ENCODE measurements around the gene POC1A.
"Not testable (repeated sequence)": the region's sequence is repeated elsewhere in the genome, so short reads cannot be mapped to it uniquely, and the experiment has no call there.

The POC1A gene

GRCh38 chr3:52046186-52046901, 107.9 kb downstream of the POC1A start:
- DNase-seq (ENCODE audit: low read depth) = no peak

DNA sequence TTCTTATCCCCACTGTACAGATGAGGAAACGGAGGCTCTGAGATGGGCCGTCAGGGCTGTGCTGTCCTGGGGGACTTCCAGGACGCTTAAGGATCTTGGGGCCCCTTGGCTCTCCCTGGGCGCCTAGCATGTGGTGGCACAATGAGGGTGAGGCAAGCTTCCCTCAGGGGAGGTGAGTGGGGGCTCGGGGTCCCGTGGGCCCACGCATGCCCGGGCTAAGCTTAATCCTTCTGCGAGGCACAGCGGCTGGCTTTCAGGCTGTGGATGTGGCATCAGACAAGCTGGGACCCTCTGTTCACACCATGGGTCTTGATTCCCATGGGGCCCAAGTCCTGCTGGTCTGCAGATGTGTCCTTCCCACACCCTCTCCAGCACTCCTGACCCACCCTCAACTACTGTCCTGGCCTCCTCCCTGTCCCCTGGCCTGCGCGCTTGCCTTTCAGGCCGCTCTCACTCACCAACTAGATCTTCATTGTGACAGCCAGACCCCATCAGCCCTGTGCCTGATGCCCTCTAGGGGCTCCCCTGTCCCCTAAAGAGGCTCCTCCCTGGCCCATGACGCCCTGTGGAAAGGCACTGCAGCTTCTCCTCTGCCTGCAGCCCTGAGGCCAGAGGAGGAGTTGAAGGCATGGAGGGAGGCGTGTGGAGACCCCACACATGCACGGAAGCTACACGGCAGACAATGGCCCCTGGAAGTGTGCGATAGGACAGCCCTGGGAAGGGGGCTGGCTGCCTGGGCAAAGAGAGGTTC, 109.2 kb downstream of the POC1A start:
- no peak for DNase-seq (ENCODE audit: low read depth)

GRCh38 chr3:52043750-52044149, 110.5 kb downstream of the POC1A start:
- DNase-seq (ENCODE audit: low read depth) = no peak

DNA sequence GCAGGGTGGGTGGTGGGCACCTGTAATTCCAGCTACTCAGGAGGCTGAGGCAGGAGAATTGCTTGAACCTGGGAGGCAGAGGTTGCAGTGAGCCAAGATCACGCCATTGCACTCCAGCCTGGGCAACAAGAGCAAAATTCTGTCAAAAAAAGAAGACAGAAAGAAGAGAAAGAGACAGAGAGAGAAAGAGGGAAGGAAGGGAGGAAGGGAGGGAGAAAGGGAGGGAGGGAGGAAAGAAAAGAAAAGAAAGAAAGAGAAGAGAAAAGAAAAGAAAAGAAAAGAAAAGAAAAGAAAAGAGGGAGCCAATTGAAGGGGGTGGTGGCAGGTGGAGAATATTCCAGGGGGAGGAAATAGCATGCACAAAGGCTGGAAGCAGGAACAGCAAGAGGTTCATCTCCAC, 111.2 kb downstream of the POC1A start:
- DNase-seq (ENCODE audit: low read depth) = not testable (repeated sequence)

- DNase-seq (ENCODE audit: low read depth) = no peak
Observed at GRCh38 chr3:52041118-52041731, 113.0 kb downstream of the POC1A start.

DNA sequence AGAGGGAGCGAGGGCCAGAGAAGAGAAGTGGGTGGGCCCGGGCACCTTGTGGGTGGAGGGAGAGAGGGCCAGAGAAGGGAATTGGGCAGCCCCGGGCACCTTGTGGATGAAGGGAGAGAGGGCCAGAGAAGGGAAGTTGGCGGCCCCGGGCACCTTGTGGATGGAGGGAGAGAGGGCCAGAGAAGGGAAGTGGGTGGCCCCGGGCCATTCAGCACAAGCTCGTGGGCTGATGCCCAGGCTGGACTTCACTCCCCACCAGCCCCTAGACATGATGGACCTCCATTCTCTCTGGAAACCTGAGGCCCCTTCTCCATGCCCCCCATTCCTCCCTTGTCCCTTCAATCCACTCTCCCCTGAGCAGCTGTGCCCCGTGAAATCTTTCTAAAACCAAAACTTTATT, 113.6 kb downstream of the POC1A start:
- no peak for DNase-seq (ENCODE audit: low read depth)

GRCh38 chr3:52039846-52040245, 114.4 kb downstream of the POC1A start:
- no peak for DNase-seq (ENCODE audit: low read depth)

DNA sequence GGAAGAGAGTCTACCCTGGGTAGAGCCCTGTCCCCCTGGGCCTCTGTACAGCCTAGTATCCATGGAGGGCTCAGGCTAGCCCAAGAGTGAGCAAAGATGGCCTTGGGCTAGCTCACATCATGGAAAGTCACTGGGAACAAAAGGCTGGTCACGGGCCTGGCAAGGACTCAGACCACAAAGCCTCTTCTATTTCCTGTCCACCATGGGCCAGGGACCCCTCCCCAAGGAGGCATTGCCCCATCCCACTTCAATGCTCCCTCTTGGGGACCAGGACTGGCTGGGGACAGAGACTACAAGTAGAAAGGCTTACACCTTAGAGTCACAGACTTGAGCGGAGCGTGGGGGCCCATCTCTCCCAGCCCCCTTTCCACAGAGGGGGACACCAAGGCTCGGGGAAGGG, 114.8 kb downstream of the POC1A start:
- no peak for DNase-seq (ENCODE audit: low read depth)

GRCh38 chr3:52038227-52038626, 116.0 kb downstream of the POC1A start:
- no peak for DNase-seq (ENCODE audit: low read depth)

- DNase-seq (ENCODE audit: low read depth) = no peak
Observed at GRCh38 chr3:52037291-52037690, 116.9 kb downstream of the POC1A start.

DNA sequence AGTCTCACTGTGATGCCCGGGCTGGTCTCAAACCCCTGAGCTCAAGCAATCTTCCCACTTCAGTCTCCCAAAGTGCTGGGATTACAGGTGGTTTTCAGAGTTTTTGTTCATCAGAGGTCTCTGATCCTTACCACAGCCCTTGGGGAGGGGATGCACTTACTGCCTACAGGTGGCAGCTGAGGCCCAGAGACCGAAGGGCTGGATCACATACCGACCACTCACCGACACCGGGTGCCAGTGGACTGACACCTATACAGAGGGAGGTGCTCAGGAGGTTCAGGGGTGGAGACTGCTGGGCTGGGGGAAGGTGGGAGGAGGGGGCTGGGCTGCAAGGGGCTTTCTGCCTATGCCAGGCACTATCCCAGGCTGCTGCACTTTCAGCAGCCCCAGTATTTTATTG, 117.4 kb downstream of the POC1A start:
- DNase-seq (ENCODE audit: low read depth) = no peak

- DNase-seq (ENCODE audit: low read depth) = no peak
Observed at GRCh38 chr3:52036222-52036694, 118.0 kb downstream of the POC1A start.

GRCh38 chr3:52034651-52035050, 119.6 kb downstream of the POC1A start:
- DNase-seq (ENCODE audit: low read depth) = no peak

DNA sequence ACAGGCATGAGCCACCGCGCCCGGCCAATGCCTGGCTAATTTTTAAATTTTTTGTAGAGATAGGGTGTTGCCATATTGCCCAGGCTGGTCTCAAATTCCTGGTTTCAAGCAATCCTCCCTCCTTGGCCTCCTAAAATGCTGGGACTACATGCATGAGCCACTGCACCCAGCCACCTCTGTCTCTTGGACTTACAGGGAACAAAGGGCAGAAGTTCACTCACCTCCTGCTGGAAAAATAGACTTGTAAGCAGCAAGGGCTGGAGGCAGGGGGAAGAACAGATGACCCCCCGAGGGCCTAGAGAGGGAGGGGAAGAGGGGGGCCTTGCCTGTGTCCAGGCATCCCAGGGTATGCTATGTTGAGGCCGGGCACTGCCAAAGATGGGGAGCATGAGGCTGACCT, 120.0 kb downstream of the POC1A start:
- DNase-seq (ENCODE audit: low read depth) = no peak

- not testable (repeated sequence) for DNase-seq (ENCODE audit: low read depth)
Observed at GRCh38 chr3:52033748-52034147, 120.5 kb downstream of the POC1A start.

DNA sequence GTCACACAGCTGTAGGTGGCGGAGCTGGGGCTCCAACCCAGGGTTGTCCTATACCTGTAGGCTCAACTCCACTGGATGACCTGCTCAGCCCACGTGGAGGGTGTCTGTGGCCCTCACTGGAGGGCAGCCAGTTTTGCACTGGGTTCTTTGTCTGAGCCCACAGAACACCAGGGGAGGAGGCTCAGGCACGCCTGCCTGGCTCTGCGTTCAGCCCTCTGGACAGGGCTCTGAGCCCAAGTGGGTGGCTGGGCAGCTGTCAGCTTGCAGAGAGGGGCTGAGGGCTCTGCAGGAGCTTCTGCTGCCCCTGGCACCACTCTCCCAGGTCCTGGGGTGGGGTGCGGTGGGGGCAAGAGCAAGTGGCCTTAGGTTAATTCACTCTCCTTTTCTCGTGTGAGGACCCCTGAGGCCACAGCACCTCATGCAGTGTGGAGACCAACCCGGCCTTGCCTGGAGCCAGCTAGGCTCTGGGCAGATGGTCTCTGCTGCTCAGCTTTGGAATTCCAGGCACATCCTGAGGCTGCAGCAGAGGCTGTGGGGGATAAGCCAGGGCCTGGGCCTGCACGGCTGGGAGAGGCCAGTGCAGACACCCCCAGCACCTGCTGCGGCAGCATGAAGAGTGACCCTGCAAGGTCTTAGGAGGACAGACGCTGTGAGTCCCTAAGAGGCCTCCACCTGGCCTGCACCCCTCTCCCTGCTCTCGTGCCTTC, 121.4 kb downstream of the POC1A start:
- DNase-seq (ENCODE audit: low read depth) = no peak

DNA sequence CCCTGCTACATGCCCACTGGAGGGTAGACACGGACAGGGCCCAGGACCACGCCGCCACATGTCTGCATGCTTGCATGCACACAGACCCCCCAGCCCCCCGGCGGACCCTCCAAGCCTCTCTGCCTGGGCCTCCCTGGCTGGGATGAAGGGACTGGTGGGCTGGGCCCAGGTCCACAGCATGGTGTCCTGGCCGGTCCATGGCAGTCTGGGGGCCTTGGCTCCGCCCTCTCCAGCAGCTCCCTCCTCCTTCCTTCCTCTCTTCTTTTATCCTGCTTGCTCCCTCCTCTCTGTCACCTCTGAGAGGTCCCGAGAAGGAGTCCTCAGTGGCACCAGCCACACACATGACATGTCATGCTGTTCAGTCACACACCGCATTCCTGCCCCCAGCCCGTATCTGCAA, 122.3 kb downstream of the POC1A start:
- DNase-seq (ENCODE audit: low read depth) = no peak

DNA sequence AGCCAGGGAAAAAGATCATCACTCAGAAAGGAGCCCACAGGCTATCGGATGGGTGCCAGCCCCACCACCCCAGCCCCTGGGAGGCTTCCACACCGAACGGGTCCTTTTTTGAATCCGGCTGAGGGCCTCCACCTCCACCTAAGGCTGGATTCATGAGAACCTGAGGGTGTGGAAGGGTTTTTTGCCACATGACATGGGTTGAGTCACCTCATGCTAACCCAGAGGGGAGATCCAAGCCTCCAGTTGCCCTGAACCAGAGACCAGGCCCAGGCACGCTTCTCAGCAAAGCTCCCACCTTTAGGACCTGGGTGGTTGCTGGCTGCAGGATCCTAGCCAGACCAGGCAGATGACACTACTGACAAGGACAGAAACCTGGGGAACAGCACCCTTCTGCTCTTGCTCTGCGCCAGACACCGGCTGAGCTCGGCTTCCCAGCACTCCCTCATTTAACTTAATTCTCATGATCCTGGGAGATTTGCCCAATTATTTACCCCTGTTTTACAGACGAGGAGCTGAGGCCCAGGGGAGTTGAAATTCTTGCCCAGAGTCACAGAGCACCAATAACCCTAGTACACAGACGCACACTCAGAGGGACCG, 123.4 kb downstream of the POC1A start:
- DNase-seq (ENCODE audit: low read depth) = no peak

DNA sequence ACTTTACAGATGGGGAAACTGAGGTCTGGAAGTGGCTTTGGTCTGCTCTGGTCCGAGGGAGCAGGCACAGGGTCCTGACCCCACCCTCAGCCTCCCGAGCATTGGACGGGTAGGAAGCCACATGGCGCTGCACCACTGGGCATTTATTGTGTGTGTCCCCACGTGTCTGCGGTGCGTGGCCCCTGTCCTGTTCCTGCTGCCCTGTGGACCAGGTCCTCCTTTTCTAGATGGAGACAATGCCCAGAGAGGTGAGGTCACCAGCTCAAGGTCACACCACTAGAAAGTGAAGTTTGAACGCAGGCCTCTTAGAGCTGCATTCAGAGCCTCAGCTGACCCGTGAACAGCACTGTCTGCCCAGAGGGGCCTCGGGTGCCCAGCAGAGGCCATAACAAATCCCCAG, 124.7 kb downstream of the POC1A start:
- DNase-seq (ENCODE audit: low read depth) = no peak

- no peak for DNase-seq (ENCODE audit: low read depth)
Observed at GRCh38 chr3:52029053-52029452, 125.2 kb downstream of the POC1A start.

- DNase-seq (ENCODE audit: low read depth) = no peak
Observed at GRCh38 chr3:52028572-52028971, 125.7 kb downstream of the POC1A start.

- DNase-seq (ENCODE audit: low read depth) = no peak
Observed at GRCh38 chr3:52026041-52026440, 128.2 kb downstream of the POC1A start.

Measured in activated gamma-delta T cell treated with anti-CD3 and anti-CD28 coated beads, Interleukin-2, amount 50 U/mL, for 16 hours (primary cell).